HCT116 (cell line): ENCODE measurements around the gene TTYH2. TPM values are rescaled to one million over a fixed set of nuclear protein-coding genes. Genes with fewer than 3 reads are reported as not detected.

Source experiments
- ATAC-seq: fragments of 200-7000 bp; cut with Tn5 transposase; 2 replicates; pipeline ENCODE4 v1.9.1; 2020; ENCODE audit warnings: mild to moderate bottlenecking, moderate library complexity
- BruUV-seq: library from RNA; stranded (reverse); fragments of 400-500 nt; replicated peaks from 2 replicates; lab custom pipeline; 2021; lab: Mats Ljungman, UMichigan
- CTCF ChIA-PET: fragments of 300-600 bp; sonication (Branson Sonifier 250); formaldehyde crosslinking; loops from one replicate; lab custom pipeline; 2021; ENCODE audit warnings: antibody characterized with exemption; lab: Charles Lee
- POLR2A ChIA-PET: fragments of 300-600, 350-600 bp; sonication (Branson Sonifier 250); formaldehyde crosslinking; loops from one replicate; lab custom pipeline; 2021; ENCODE audit warnings: antibody characterized with exemption; lab: Charles Lee
- RAD21 ChIA-PET, 2 experiments: fragments of 300-600 bp; sonication (Branson Sonifier 250); formaldehyde crosslinking; loops; one replicate each; lab custom pipeline; 2023; ENCODE audit warnings: low total read pairs in 2 of 2; ENCODE audit not compliant: uncharacterized antibody in 2 of 2, unreplicated experiment in 2 of 2, low non-redundant PET in 1 of 2; lab: Charles Lee
- DNase-seq: peaks from one replicate; pipeline ENCODE4 v3.0.0-alpha.2; 2010; ENCODE audit warnings: low read depth, low spot score
- H2AFZ ChIP-seq: fragments of 200-600 bp; shearing (Covaris generic), sonication (generic); 2 replicates; pipeline ENCODE4 v1.6.1; 2017; ENCODE audit warnings: low read depth, mixed run types, mixed read lengths, antibody characterized with exemption, low read length; ENCODE audit not compliant: poor library complexity, severe bottlenecking
- H3K27ac ChIP-seq: 2 replicates; pipeline ENCODE4 v1.5.1; 2012; ENCODE audit warnings: low read depth, low read length
- H3K27me3 ChIP-seq: fragments of 200-600 bp; sonication (generic); 2 replicates; pipeline ENCODE4 v1.6.1; 2016; ENCODE audit warnings: mixed run types, low read length, mixed read lengths; ENCODE audit not compliant: insufficient read depth
- H3K36me3 ChIP-seq, 2 experiments: fragments of 200-500 bp in 1 of 2; fragments of 200-600 bp in 1 of 2; sonication (Bioruptor generic) in 1 of 2; sonication (generic) in 1 of 2; 2 replicates each; pipeline versions ENCODE4 v1.5.1 to v1.6.1; 2014 to 2016; ENCODE audit warnings: low read length in 2 of 2, inconsistent platforms in 1 of 2, mixed read lengths in 1 of 2, mixed run types in 1 of 2; ENCODE audit not compliant: insufficient read depth in 2 of 2, control insufficient read depth in 1 of 2
- H3K4me1 ChIP-seq, 2 experiments: fragments of 200-600 bp in 1 of 2; sonication (generic) in 1 of 2; 2 replicates each; pipeline versions ENCODE4 v1.5.1 to v1.6.1; 2012 to 2017; ENCODE audit warnings: low read length in 2 of 2, inconsistent platforms in 1 of 2, mild to moderate bottlenecking in 1 of 2, mixed read lengths in 1 of 2, mixed run types in 1 of 2, moderate library complexity in 1 of 2; ENCODE audit not compliant: insufficient read depth in 2 of 2, control insufficient read depth in 1 of 2
- H3K4me2 ChIP-seq: fragments of 200-600 bp; sonication (generic); 2 replicates; pipeline ENCODE4 v1.6.1; 2017; ENCODE audit warnings: mixed run types, low read length, mixed read lengths
- H3K4me3 ChIP-seq, 2 experiments: fragments of 200-600 bp in 1 of 2; sonication (generic) in 1 of 2; replicated peaks in 1 of 2; 2 replicates each; pipeline ENCODE4 v1.5.1; 2011 to 2016; ENCODE audit warnings: low read length in 2 of 2, control low read depth in 1 of 2, low read depth in 1 of 2, mild to moderate bottlenecking in 1 of 2, mixed read lengths in 1 of 2, mixed run types in 1 of 2
- H3K79me2 ChIP-seq: fragments of 200-600 bp; sonication (generic); 2 replicates; pipeline ENCODE4 v1.6.1; 2017; ENCODE audit warnings: mild to moderate bottlenecking, mixed run types, low read length, moderate library complexity, mixed read lengths; ENCODE audit not compliant: insufficient read depth
- H3K9ac ChIP-seq: fragments of 200-600 bp; sonication (generic); 2 replicates; pipeline ENCODE4 v1.6.1; 2016; ENCODE audit warnings: low read length, mixed read lengths
- H3K9me2 ChIP-seq: fragments of 200-600 bp; sonication (generic), shearing (Covaris generic); 2 replicates; pipeline ENCODE4 v1.6.1; 2017; ENCODE audit warnings: mixed run types, mild to moderate bottlenecking, moderate library complexity; ENCODE audit not compliant: insufficient read depth
- H3K9me3 ChIP-seq, 2 experiments: fragments of 200-500 bp in 1 of 2; fragments of 200-600 bp in 1 of 2; sonication (Bioruptor generic) in 1 of 2; sonication (generic) in 1 of 2; 2 replicates each; pipeline ENCODE4 v1.6.1; 2014 to 2017; ENCODE audit warnings: low read length in 2 of 2, mixed read lengths in 2 of 2, inconsistent platforms in 1 of 2, low read depth in 1 of 2, mild to moderate bottlenecking in 1 of 2, mixed run types in 1 of 2, moderate library complexity in 1 of 2; ENCODE audit not compliant: control insufficient read depth in 1 of 2, insufficient read depth in 1 of 2
- H4K20me1 ChIP-seq: fragments of 200-600 bp; sonication (generic), shearing (Covaris generic); 2 replicates; pipeline ENCODE4 v1.6.1; 2017; ENCODE audit warnings: mixed run types, mild to moderate bottlenecking, moderate library complexity; ENCODE audit not compliant: insufficient read depth
- CEBPB ChIP-seq: IDR thresholded peaks from 2 replicates; pipeline ENCODE4 v1.6.1; 2012; ENCODE audit warnings: low read depth
- POLR2A ChIP-seq: IDR thresholded peaks from 2 replicates; pipeline ENCODE4 v1.7.0; 2011; ENCODE audit warnings: borderline replicate concordance; ENCODE audit not compliant: insufficient read depth, insufficient read length; ENCODE audit errors: extremely low read depth
- SRF ChIP-seq: IDR thresholded peaks from 2 replicates; pipeline ENCODE4 v1.6.1; 2012; ENCODE audit warnings: low read depth
- TCF7L2 ChIP-seq: IDR thresholded peaks from 2 replicates; pipeline ENCODE4 v1.7.0; 2011; ENCODE audit warnings: borderline replicate concordance, inconsistent platforms; ENCODE audit not compliant: insufficient read depth, insufficient read length; ENCODE audit errors: extremely low read depth
- intact Hi-C: fragments of 100-400 bp; cut with micrococcal nuclease; formaldehyde crosslinking; loops from 2 replicates; pipeline ENCODE4 v1.10.0; 2022
- total RNA-seq: library from RNA; stranded (reverse); gene quantifications from one replicate; pipeline ENCODE4 v1.2.1, GENCODE V29; 2021; ENCODE audit not compliant: unreplicated experiment
- TF ChIP-seq, protein P1 (sequence below): IDR thresholded peaks from 2 replicates; pipeline ENCODE4 v1.6.1; 2011; ENCODE audit warnings: mild to moderate bottlenecking, low read length, moderate library complexity; ENCODE audit not compliant: insufficient replicate concordance; ENCODE audit errors: extremely low read depth
- TF ChIP-seq, protein P2 (sequence below), 3 experiments: fragments of 200-600 bp in 1 of 3; sonication (generic) in 1 of 3; IDR thresholded peaks in 2 of 3; conservative IDR thresholded peaks in 1 of 3; 2 replicates each; pipeline ENCODE4 v1.5.1; 2012 to 2017; ENCODE audit warnings: low read depth in 2 of 3, low read length in 2 of 3, antibody characterized with exemption in 1 of 3, borderline replicate concordance in 1 of 3, control low read depth in 1 of 3, mild to moderate bottlenecking in 1 of 3, mixed read lengths in 1 of 3, mixed run types in 1 of 3, moderate library complexity in 1 of 3; ENCODE audit not compliant: insufficient read depth in 1 of 3

TTYH2 gene
- total RNA-seq, 1 experiment from 2014 or later = 10.8 TPM

DNA sequence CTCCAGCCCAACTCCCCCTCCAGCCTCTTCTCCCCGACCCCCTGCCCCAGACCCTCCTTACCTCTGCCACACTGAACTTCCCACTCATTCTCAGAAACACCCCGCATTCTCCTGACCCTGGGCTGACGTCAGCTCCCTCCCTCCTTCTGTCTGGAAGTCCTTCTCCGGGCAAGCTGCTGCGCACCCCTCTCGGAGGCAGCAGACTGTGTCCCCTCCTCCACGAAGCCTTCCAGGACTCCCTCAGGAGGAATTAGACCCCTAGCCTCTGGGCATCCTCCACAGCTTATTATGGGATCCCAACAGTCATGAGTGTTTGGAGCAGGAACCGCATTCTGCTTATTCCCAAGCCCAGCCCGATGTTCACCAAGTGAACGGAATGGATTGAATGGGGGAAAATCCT lies 13.3 kb upstream of the TTYH2 start:
- H3K9me2 ChIP-seq = no peaks in the 10 kb centered on the region
- ATAC-seq = no peak
- peaks cover 18% of the 10 kb centered on the region; the same call in 1 of the 2 replicates for H3K27me3 ChIP-seq
- POLR2A ChIA-PET = interaction anchor here (1.0 to 1.4 kb wide), 3 partner anchors 11 to 110 kb away, joined by 3 to 5 read pairs (median 4); partner anchors contain the start of gene TTYH2
- H3K27ac ChIP-seq = no peak overlapping the region
- peaks cover 4 to 14% of the 10 kb centered on the region in 2 experiments; a peak in 3 of 4 replicates for H3K36me3 ChIP-seq
- TF ChIP-seq, protein P1, sequence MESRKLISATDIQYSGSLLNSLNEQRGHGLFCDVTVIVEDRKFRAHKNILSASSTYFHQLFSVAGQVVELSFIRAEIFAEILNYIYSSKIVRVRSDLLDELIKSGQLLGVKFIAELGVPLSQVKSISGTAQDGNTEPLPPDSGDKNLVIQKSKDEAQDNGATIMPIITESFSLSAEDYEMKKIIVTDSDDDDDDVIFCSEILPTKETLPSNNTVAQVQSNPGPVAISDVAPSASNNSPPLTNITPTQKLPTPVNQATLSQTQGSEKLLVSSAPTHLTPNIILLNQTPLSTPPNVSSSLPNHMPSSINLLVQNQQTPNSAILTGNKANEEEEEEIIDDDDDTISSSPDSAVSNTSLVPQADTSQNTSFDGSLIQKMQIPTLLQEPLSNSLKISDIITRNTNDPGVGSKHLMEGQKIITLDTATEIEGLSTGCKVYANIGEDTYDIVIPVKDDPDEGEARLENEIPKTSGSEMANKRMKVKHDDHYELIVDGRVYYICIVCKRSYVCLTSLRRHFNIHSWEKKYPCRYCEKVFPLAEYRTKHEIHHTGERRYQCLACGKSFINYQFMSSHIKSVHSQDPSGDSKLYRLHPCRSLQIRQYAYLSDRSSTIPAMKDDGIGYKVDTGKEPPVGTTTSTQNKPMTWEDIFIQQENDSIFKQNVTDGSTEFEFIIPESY = no peak
- TF ChIP-seq POLR2A (no peak), CEBPB (no peak), SRF (no peak), TCF7L2 (no peak)
- TF ChIP-seq, protein P2, sequence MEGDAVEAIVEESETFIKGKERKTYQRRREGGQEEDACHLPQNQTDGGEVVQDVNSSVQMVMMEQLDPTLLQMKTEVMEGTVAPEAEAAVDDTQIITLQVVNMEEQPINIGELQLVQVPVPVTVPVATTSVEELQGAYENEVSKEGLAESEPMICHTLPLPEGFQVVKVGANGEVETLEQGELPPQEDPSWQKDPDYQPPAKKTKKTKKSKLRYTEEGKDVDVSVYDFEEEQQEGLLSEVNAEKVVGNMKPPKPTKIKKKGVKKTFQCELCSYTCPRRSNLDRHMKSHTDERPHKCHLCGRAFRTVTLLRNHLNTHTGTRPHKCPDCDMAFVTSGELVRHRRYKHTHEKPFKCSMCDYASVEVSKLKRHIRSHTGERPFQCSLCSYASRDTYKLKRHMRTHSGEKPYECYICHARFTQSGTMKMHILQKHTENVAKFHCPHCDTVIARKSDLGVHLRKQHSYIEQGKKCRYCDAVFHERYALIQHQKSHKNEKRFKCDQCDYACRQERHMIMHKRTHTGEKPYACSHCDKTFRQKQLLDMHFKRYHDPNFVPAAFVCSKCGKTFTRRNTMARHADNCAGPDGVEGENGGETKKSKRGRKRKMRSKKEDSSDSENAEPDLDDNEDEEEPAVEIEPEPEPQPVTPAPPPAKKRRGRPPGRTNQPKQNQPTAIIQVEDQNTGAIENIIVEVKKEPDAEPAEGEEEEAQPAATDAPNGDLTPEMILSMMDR (IDR thresholded peaks at IDR 0.05 in 2 of 3, conservative IDR thresholded peaks at IDR 0.05 in 1 of 3; ENCODE audit: borderline replicate concordance in 1 of 3, insufficient read depth in 1 of 3, low read depth in 2 of 3, low read length in 2 of 3) = no peak
- TF ChIP-seq, all 23 proteins: peak for 0
- Histone ChIP-seq H3K4me3 (no peak overlapping the region), H3K4me2 (peak overlapping the region; percentile 61), H2AFZ (no peak overlapping the region), H3K4me1 (peaks cover 4 to 19% of the 10 kb centered on the region in 2 experiments), H4K20me1 (peaks cover 4% of the 10 kb centered on the region; the same call in 1 of the 2 replicates), H3K79me2 (peaks cover 17% of the 10 kb centered on the region), H3K9ac (no peak overlapping the region), H3K9me3 (no peaks in the 10 kb centered on the region)
- intact Hi-C loops = no loop called here
- DNase-seq = no peak
- CTCF ChIA-PET = interaction anchor here (0.7 to 2.5 kb wide), 32 partner anchors 9 to 1472 kb away, joined by 3 to 55 read pairs (median 4); partner anchors contain the start of genes GPR142 and TTYH2
- BruUV-seq = no TSS peak
- RAD21 ChIA-PET = interaction anchor here (0.6 to 1.1 kb wide), 4 partner anchors 110 to 904 kb away, joined by 3 to 6 read pairs (median 4); no protein-coding TSS in a partner anchor
